ENCODE measurements around the gene TRAF3IP1.
"Not testable (repeated sequence)": the region's sequence is repeated elsewhere in the genome, so short reads cannot be mapped to it uniquely, and the experiment has no call there.

Gene TRAF3IP1

GRCh38 chr2:238403632-238404405 is 83.5 kb downstream of the TRAF3IP1 start:
- TF ChIP-seq POLR2A (IDR thresholded peaks at IDR 0.05; ENCODE audit: extremely low read depth, insufficient read length) (no peak), MYC (IDR thresholded peaks at IDR 0.05; ENCODE audit: low read depth, low read length) (no peak), CTCF (IDR thresholded peaks at IDR 0.05; ENCODE audit: low read depth, low read length) (no peak), MAX (IDR thresholded peaks at IDR 0.05; ENCODE audit: low read depth, low read length) (no peak)
- no peak overlapping the region for H3K4me3 ChIP-seq (ENCODE audit: low read depth, low read length)
- no peak for DNase-seq (ENCODE audit: low read depth)

GRCh38 chr2:238404406-238405216 is 84.3 kb downstream of the TRAF3IP1 start:
- no peak overlapping the region for H3K4me3 ChIP-seq (ENCODE audit: low read depth, low read length)
- TF ChIP-seq MYC (IDR thresholded peaks at IDR 0.05; ENCODE audit: low read depth, low read length) (no peak), CTCF (IDR thresholded peaks at IDR 0.05; ENCODE audit: low read depth, low read length) (no peak)
- no peak for DNase-seq (ENCODE audit: low read depth)

- DNase-seq (ENCODE audit: low read depth); H3K4me3 ChIP-seq (ENCODE audit: low read depth, low read length): not testable (repeated sequence)
Observed at GRCh38 chr2:238405217-238405555, 84.9 kb downstream of the TRAF3IP1 start.

- TF ChIP-seq MYC (IDR thresholded peaks at IDR 0.05; ENCODE audit: low read depth, low read length) = no peak
- TF ChIP-seq CTCF (IDR thresholded peaks at IDR 0.05; ENCODE audit: low read depth, low read length) = no peak
- no peak for TF ChIP-seq MAX (IDR thresholded peaks at IDR 0.05; ENCODE audit: low read depth, low read length)
- no peak for TF ChIP-seq POLR2A (IDR thresholded peaks at IDR 0.05; ENCODE audit: extremely low read depth, insufficient read length)
- no peak overlapping the region for H3K4me3 ChIP-seq (ENCODE audit: low read depth, low read length)
- no peak for DNase-seq (ENCODE audit: low read depth)
Observed at GRCh38 chr2:238406221-238406997, 86.1 kb downstream of the TRAF3IP1 start.

- no peak for DNase-seq (ENCODE audit: low read depth)
- TF ChIP-seq CTCF (IDR thresholded peaks at IDR 0.05; ENCODE audit: low read depth, low read length) = no peak
- TF ChIP-seq MYC (IDR thresholded peaks at IDR 0.05; ENCODE audit: low read depth, low read length) = no peak
- TF ChIP-seq MAX (IDR thresholded peaks at IDR 0.05; ENCODE audit: low read depth, low read length) = no peak
- TF ChIP-seq POLR2A (IDR thresholded peaks at IDR 0.05; ENCODE audit: extremely low read depth, insufficient read length) = no peak
- H3K4me3 ChIP-seq (ENCODE audit: low read depth, low read length) = no peak overlapping the region
Observed at GRCh38 chr2:238406998-238407285, 86.6 kb downstream of the TRAF3IP1 start.

GRCh38 chr2:238407566-238407965 is 87.2 kb downstream of the TRAF3IP1 start:
- no peak for DNase-seq (ENCODE audit: low read depth)
- no peak overlapping the region for H3K4me3 ChIP-seq (ENCODE audit: low read depth, low read length)
- TF ChIP-seq MYC (IDR thresholded peaks at IDR 0.05; ENCODE audit: low read depth, low read length) (no peak), MAX (IDR thresholded peaks at IDR 0.05; ENCODE audit: low read depth, low read length) (no peak), CTCF (IDR thresholded peaks at IDR 0.05; ENCODE audit: low read depth, low read length) (no peak), POLR2A (IDR thresholded peaks at IDR 0.05; ENCODE audit: extremely low read depth, insufficient read length) (no peak)

Measured in NB4 (cell line).